Measurements from ENCODE around the gene TMEM178A. TPM values are rescaled to one million over a fixed set of nuclear protein-coding genes. Genes with fewer than 3 reads are reported as not detected.

The TMEM178A gene
- total RNA-seq, 2 donors from 2014 or later: 0.49 to 1.0 TPM

DNA sequence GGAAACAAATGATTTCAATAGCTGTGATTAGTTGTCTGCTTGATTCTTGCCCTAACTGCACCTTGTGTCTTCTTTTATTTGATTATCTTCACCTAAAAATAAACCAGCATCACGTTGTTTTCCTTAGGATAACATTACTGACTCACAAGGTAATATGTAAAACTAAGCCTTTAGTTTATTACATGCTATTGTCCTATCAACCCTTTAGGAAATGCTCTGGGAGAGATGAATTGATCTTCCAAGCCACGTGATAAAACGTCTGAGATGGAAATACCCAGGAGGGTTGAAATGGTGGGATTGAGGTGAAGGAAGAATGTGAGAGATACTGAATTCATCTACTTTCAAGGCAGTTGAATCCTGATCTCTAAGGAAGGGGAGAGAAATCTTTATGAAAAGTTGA is 34.5 kb upstream of the TMEM178A start:
- Histone ChIP-seq H3K27me3 (no peaks in the 10 kb centered on the region), H3K4me1 (no peaks in the 10 kb centered on the region), H3K36me3 (no peaks in the 10 kb centered on the region), H3K4me3 (no peak overlapping the region), H3K9ac (ENCODE audit: low read depth in 2 of 2, low read length in 2 of 2) (no peak overlapping the region), H3K27ac (no peak overlapping the region), H3K9me3 (no peaks in the 10 kb centered on the region)
- no peak for DNase-seq
- TF ChIP-seq, protein P1, sequence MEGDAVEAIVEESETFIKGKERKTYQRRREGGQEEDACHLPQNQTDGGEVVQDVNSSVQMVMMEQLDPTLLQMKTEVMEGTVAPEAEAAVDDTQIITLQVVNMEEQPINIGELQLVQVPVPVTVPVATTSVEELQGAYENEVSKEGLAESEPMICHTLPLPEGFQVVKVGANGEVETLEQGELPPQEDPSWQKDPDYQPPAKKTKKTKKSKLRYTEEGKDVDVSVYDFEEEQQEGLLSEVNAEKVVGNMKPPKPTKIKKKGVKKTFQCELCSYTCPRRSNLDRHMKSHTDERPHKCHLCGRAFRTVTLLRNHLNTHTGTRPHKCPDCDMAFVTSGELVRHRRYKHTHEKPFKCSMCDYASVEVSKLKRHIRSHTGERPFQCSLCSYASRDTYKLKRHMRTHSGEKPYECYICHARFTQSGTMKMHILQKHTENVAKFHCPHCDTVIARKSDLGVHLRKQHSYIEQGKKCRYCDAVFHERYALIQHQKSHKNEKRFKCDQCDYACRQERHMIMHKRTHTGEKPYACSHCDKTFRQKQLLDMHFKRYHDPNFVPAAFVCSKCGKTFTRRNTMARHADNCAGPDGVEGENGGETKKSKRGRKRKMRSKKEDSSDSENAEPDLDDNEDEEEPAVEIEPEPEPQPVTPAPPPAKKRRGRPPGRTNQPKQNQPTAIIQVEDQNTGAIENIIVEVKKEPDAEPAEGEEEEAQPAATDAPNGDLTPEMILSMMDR (IDR thresholded peaks at IDR 0.05): no peak
- intact Hi-C loops (cut with DNase I): no loop called here

DNA sequence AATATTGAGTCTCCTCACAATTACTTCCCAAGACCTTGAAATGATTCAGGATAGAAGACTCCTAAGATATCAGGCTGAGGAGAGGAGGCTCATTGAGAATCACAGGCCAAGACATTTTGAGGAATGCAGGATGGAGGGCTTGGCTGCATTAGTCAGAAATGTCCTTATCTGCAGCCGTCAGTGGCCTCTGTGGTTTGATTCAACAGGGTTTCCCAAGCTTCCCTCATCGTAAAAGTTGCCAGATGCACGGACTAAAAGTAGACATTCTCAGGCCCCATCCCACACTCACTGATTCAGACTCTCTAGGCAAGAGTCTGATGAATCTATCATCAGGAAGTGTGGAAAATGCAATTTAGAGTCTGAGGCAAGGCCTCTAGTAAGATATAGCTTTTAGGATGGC is 34.0 kb upstream of the TMEM178A start:
- H3K9me3 ChIP-seq: no peaks in the 10 kb centered on the region
- no peaks in the 10 kb centered on the region for H3K4me1 ChIP-seq
- TF ChIP-seq, protein P1 (IDR thresholded peaks at IDR 0.05): no peak
- H3K27ac ChIP-seq: no peak overlapping the region
- no peak for DNase-seq
- intact Hi-C loops (cut with DNase I): no loop called here
- H3K27me3 ChIP-seq: no peaks in the 10 kb centered on the region
- H3K4me3 ChIP-seq: no peak overlapping the region
- no peaks in the 10 kb centered on the region for H3K36me3 ChIP-seq
- H3K9ac ChIP-seq (ENCODE audit: low read depth in 2 of 2, low read length in 2 of 2): no peak overlapping the region

DNA sequence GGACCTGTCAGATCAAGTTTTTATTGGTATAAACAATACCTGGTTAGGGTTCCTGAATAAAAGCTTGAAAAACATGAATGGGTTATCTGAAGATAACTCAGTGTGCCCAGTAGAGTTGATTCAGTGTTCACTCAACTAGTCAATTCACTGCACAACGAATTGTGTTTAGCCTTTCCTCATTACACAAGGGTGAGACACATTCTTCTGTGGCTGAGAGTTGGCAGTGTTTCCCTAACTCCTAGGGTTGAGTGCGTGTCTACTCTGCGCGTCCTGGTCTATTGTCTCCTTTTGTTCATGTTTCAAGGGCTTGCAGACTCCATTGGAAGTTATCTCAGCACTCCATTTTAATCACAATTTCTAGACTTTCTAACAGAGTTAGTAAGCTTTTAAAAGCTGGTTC is 32.8 kb upstream of the TMEM178A start:
- TF ChIP-seq, protein P1 (IDR thresholded peaks at IDR 0.05): no peak
- Histone ChIP-seq H3K27me3 (no peaks in the 10 kb centered on the region), H3K4me3 (no peak overlapping the region), H3K9ac (ENCODE audit: low read depth in 2 of 2, low read length in 2 of 2) (no peak overlapping the region), H3K9me3 (no peaks in the 10 kb centered on the region), H3K27ac (no peak overlapping the region), H3K36me3 (no peaks in the 10 kb centered on the region), H3K4me1 (no peaks in the 10 kb centered on the region)
- intact Hi-C loops (cut with DNase I): no loop called here
- no peak for DNase-seq

DNA sequence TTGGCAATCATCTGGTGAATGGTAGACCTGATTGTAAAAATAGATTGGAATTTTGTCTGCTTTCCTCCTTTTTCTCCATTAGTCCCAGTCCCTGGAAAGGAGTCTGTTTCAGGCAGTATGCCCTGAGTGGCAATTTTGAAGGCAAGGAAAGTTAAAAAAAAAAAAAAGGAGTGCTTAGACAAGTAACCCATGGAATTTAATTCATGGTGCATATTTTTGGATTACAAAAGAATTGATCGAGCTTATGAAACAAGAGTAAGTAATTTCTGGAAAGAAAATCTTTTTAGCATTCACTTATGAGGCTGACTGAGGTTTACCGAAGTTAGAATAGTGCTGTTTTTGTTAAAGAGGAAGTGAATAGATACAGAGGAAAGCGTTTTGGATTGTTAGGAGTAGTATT is 29.4 kb upstream of the TMEM178A start:
- Histone ChIP-seq H3K36me3 (no peaks in the 10 kb centered on the region), H3K9ac (ENCODE audit: low read depth in 2 of 2, low read length in 2 of 2) (no peak overlapping the region), H3K9me3 (no peaks in the 10 kb centered on the region), H3K4me3 (no peak overlapping the region), H3K4me1 (no peaks in the 10 kb centered on the region), H3K27ac (no peak overlapping the region), H3K27me3 (no peaks in the 10 kb centered on the region)
- intact Hi-C loops (cut with DNase I): no loop called here
- TF ChIP-seq, protein P1 (IDR thresholded peaks at IDR 0.05): no peak
- no peak for DNase-seq

DNA sequence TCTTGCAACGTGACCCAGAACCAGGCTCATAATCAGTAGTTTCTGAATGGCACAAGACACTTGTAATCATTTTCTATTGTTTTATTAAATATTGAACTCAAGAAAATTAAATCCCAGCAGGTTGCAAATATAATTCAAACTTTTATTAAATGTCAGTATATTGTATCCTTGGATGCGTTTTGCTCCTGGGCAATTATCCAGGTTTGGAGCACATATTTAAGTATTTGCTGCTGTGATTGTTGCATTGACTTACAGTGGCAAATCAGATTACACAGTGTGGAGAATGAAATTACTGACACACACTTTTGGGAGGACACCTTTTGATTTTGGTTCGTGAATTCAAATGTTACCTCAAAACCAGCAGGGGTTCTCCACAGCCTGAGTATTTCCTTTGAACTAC is 27.1 kb upstream of the TMEM178A start:
- Histone ChIP-seq H3K4me3 (no peak overlapping the region), H3K9ac (ENCODE audit: low read depth in 2 of 2, low read length in 2 of 2) (no peak overlapping the region), H3K36me3 (no peaks in the 10 kb centered on the region), H3K4me1 (no peaks in the 10 kb centered on the region), H3K27me3 (no peaks in the 10 kb centered on the region), H3K27ac (no peak overlapping the region), H3K9me3 (no peaks in the 10 kb centered on the region)
- no peak for DNase-seq
- TF ChIP-seq, protein P1 (IDR thresholded peaks at IDR 0.05): no peak
- intact Hi-C loops (cut with DNase I): no loop called here

DNA sequence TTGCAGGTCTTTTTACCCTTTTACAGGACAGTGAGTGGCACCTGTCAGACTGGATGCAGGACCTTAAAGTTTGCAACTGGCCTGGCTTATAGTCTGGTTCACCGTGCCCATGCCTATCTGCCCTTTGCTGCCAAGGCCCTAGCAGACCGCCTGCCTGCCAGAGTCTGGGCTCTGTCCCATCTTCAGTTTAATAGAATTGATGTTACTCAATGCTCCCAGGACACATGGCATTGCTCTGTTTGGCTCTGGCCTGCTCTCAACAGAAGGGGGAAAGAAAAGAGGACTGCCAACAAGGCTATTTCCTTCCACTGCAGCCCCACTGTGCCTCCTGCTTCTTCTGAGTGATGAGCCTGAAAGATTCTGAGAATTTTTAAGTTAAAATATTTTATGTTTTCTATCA is 25.6 kb upstream of the TMEM178A start:
- no peaks in the 10 kb centered on the region for H3K27me3 ChIP-seq
- H3K27ac ChIP-seq: no peak overlapping the region
- no peak for DNase-seq
- TF ChIP-seq, protein P1 (IDR thresholded peaks at IDR 0.05): no peak
- H3K36me3 ChIP-seq: no peaks in the 10 kb centered on the region
- H3K4me3 ChIP-seq: no peak overlapping the region
- no peaks in the 10 kb centered on the region for H3K9me3 ChIP-seq
- no peak overlapping the region for H3K9ac ChIP-seq (ENCODE audit: low read depth in 2 of 2, low read length in 2 of 2)
- intact Hi-C loops (cut with DNase I): no loop called here
- H3K4me1 ChIP-seq: no peaks in the 10 kb centered on the region
